ENCODE data around the gene C11orf58.

The C11orf58 gene

GRCh38 chr11:16791191-16791961 lies 52.9 kb downstream of the C11orf58 start:
- DNase-seq (ENCODE audit: low spot score) = no peak

GRCh38 chr11:16792426-16792825 lies 54.0 kb downstream of the C11orf58 start:
- DNase-seq (ENCODE audit: low spot score) = no peak
- no peak for TF ChIP-seq CTCF (IDR thresholded peaks at IDR 0.05; ENCODE audit: extremely low read depth, missing control alignments)

More at GRCh38 chr11:16791191-16791961, 52.9 kb downstream of the C11orf58 start:
- no peak for TF ChIP-seq CTCF (IDR thresholded peaks at IDR 0.05; ENCODE audit: extremely low read depth, missing control alignments)

GRCh38 chr11:16793009-16793408 lies 54.6 kb downstream of the C11orf58 start:
- no peak for TF ChIP-seq CTCF (IDR thresholded peaks at IDR 0.05; ENCODE audit: extremely low read depth, missing control alignments)
- DNase-seq (ENCODE audit: low spot score) = no peak

GRCh38 chr11:16793511-16793910 lies 55.1 kb downstream of the C11orf58 start:
- TF ChIP-seq CTCF (IDR thresholded peaks at IDR 0.05; ENCODE audit: extremely low read depth, missing control alignments) = no peak
- DNase-seq (ENCODE audit: low spot score) = no peak

GRCh38 chr11:16794047-16794818 lies 55.8 kb downstream of the C11orf58 start:
- no peak for TF ChIP-seq CTCF (IDR thresholded peaks at IDR 0.05; ENCODE audit: extremely low read depth, missing control alignments)
- DNase-seq (ENCODE audit: low spot score) = no peak

GRCh38 chr11:16795146-16795545 lies 56.7 kb downstream of the C11orf58 start:
- no peak for DNase-seq (ENCODE audit: low spot score)
- TF ChIP-seq CTCF (IDR thresholded peaks at IDR 0.05; ENCODE audit: extremely low read depth, missing control alignments) = no peak

- DNase-seq (ENCODE audit: low spot score) = no peak
- no peak for TF ChIP-seq CTCF (IDR thresholded peaks at IDR 0.05; ENCODE audit: extremely low read depth, missing control alignments)
Measured at GRCh38 chr11:16796311-16796710, 57.9 kb downstream of the C11orf58 start.
